AG04450 (cell line): ENCODE results near the gene SUPT7L. TPM values are rescaled to one million over a fixed set of nuclear protein-coding genes. Genes with fewer than 3 reads are reported as not detected.

Experiments used
- CTCF ChIA-PET: fragments of 300-600, 350-600 bp; formaldehyde crosslinking; extraction: SDS; loops from one replicate; lab custom pipeline; 2022; ENCODE audit warnings: antibody characterized with exemption, inconsistent platforms; lab: Charles Lee
- POLR2A ChIA-PET: fragments of 350-600 bp; formaldehyde crosslinking; extraction: SDS; loops from one replicate; lab custom pipeline; 2021; ENCODE audit warnings: antibody characterized with exemption, inconsistent platforms; lab: Yijun Ruan, JAX
- DNase-seq: peaks from one replicate; pipeline ENCODE4 v3.0.0-alpha.2; 2011; ENCODE audit warnings: low read depth, low spot score
- H3K27ac ChIP-seq: one replicate; pipeline ENCODE4 v1.5.1; 2012; ENCODE audit warnings: low read depth, low read length, control low read depth
- H3K27me3 ChIP-seq: one replicate; pipeline ENCODE4 v1.6.0; 2012; ENCODE audit warnings: low read length; ENCODE audit not compliant: control insufficient read depth, insufficient read depth
- H3K4me3 ChIP-seq: 2 replicates; pipeline ENCODE4 v1.5.1; 2011; ENCODE audit warnings: mild to moderate bottlenecking, low read depth, low read length, control low read depth
- H3K9me3 ChIP-seq: 2 replicates; pipeline ENCODE4 v1.5.1; 2012; ENCODE audit warnings: low read length; ENCODE audit not compliant: control insufficient read depth, insufficient read depth
- CTCF ChIP-seq: IDR thresholded peaks from 2 replicates; pipeline ENCODE4 v1.5.1; 2011; ENCODE audit warnings: low read depth, low read length, control low read depth, inconsistent platforms
- polyA plus RNA-seq: library from polyadenylated mRNA; depleted of rRNA; stranded (reverse); fragments of >200 nt; gene quantifications from 2 replicates; pipeline ENCODE4 v1.2.3, GENCODE V29; 2011

The SUPT7L gene
- polyA plus RNA-seq, 1 experiment, result 46.7 TPM

DNA sequence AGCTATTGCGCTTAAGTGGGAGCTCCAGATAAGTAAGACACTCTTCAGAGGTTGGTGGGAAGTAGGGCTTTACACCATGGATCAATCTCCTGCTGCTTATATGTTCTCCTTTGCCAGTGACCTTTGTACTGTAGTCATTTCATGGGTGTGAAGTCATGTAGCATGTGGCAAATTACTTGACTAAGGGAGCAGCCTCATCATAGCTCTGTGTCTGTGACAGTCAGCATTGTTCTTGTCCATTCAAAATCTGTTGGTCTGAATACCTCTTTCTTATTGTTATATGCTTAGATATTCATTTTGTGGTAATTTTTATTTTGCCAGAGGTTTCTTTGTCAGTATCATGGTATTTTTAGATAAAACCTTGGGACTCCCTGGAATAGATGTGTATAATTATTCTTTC lies 18.4 kb upstream of the SUPT7L start:
- POLR2A ChIA-PET, result interaction anchor here (0.7 kb wide), 2 partner anchors 35 to 985 kb away, joined by 4 to 7 read pairs; no protein-coding TSS in a partner anchor
- no peak for TF ChIP-seq CTCF
- H3K27me3 ChIP-seq, result no peaks in the 10 kb centered on the region
- H3K9me3 ChIP-seq, result no peaks in the 10 kb centered on the region
- H3K27ac ChIP-seq, result peak overlapping the region; percentile 80
- DNase-seq, result no peak
- H3K4me3 ChIP-seq, result no peak overlapping the region
- CTCF ChIA-PET, result interaction anchor here (0.5 to 4.0 kb wide), 13 partner anchors 8 to 935 kb away, joined by 3 to 51 read pairs (median 16); partner anchors contain the start of genes PPM1G, SLC4A1AP and SUPT7L

DNA sequence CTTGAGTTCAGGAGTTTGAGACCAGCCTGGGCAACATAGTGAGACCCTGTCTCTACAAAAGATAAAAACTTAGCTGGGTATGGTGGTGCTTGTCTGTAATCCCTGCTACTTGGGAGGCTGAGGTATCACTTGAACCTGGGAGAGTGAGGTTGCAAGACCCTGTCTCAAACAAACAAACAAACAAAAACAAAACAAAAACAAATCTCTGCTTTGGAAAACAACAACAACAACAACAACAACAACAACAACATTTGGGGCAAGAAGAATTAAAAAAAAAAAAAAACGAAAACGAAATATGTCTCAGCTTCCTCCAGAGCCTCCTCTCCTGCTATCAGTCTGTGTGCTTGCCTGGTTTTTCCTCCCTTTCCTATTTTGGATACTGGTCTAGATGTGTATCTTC lies 17.2 kb upstream of the SUPT7L start:
- POLR2A ChIA-PET, result no interaction called here
- CTCF ChIA-PET, result no interaction called here
- DNase-seq, result no peak
- H3K9me3 ChIP-seq, result no peaks in the 10 kb centered on the region
- no peak overlapping the region for H3K4me3 ChIP-seq
- no peak overlapping the region for H3K27ac ChIP-seq
- TF ChIP-seq CTCF, result no peak
- H3K27me3 ChIP-seq, result no peaks in the 10 kb centered on the region

GRCh38 chr2:27672723-27673486 lies 9.5 kb upstream of the SUPT7L start:
- TF ChIP-seq CTCF, result no peak
- no peaks in the 10 kb centered on the region for H3K27me3 ChIP-seq
- no peak overlapping the region for H3K4me3 ChIP-seq
- H3K27ac ChIP-seq, result no peak overlapping the region
- CTCF ChIA-PET, result interaction anchor here (5.6 kb wide), 1 partner anchor 10 kb away, joined by 42 read pairs; no protein-coding TSS in a partner anchor
- no peaks in the 10 kb centered on the region for H3K9me3 ChIP-seq
- no peak for DNase-seq
- POLR2A ChIA-PET, result no interaction called here

DNA sequence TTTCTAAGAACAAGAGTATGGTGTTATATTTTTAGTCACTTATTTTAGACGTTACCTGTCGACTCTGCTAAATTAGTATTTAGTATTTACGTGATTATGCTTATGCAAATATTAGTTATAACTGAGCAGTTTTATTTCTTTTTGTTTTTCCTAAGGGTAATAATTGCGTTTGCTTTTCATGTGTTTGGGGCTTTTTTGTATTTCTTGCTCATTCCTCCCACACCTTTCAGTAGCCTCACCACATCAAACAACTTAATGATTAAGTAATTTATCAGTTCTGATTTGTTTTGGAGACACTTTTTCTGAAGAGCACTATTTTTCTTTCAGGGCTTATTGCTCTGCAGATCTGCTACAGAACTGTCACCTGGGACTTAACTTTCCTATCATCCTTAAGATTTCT lies 7.8 kb upstream of the SUPT7L start:
- POLR2A ChIA-PET, result no interaction called here
- DNase-seq, result no peak
- Histone ChIP-seq H3K27ac (no peak overlapping the region), H3K9me3 (no peaks in the 10 kb centered on the region), H3K27me3 (no peaks in the 10 kb centered on the region), H3K4me3 (no peak overlapping the region)
- CTCF ChIA-PET, result interaction anchor here (5.6 kb wide), 1 partner anchor 12 kb away, joined by 42 read pairs; no protein-coding TSS in a partner anchor
- no peak for TF ChIP-seq CTCF

DNA sequence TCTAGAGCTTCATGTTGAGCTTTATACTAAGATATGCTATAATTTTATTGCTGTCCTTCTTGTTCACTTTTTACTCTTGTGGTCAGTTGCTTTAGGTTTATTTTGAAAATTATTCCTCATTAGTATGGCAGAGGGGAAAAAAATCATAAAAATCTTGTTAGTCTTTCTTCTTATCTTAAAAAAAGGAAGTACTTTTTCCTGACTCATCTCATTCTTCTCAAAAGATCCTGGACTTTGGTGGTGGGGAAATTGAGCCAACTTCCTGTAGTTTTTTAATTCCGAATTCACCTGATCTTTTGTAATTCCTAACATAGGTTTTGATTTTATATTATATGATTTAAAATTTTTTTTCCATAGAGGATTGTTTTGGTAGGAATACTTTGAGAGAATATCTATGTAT lies 4.0 kb upstream of the SUPT7L start:
- no peak overlapping the region for H3K4me3 ChIP-seq
- ChIA-PET POLR2A (no interaction called here), CTCF (interaction anchor here (5.9 kb wide), 1 partner anchor 15 kb away, joined by 51 read pairs; no protein-coding TSS in a partner anchor)
- no peak overlapping the region for H3K27ac ChIP-seq
- H3K27me3 ChIP-seq, result no peaks in the 10 kb centered on the region
- TF ChIP-seq CTCF, result no peak
- DNase-seq, result no peak
- H3K9me3 ChIP-seq, result 0 out of 2 replicates have a peak, but pooled peaks cover 3% of the 10 kb centered on the region
